Stomach (tissue), 9 donors: ENCODE measurements around the gene STIM1. TPM values are rescaled to one million over a fixed set of nuclear protein-coding genes. Genes with fewer than 3 reads are reported as not detected.
"Not testable (repeated sequence)": the region's sequence is repeated elsewhere in the genome, so short reads cannot be mapped to it uniquely, and the experiment has no call there.

ENCODE experiments used
- DNase-seq, 2 donors: peaks; one replicate each; pipeline versions ENCODE4 v3.0.0 to v3.0.0-alpha.2; 2013 to 2019
- H3K27ac ChIP-seq, 5 donors: fragments of 200-600 bp in 4 of 5; sonication (generic) in 4 of 5; one replicate each; pipeline ENCODE4 v1.5.1; 2013 to 2019; ENCODE audit warnings: mild to moderate bottlenecking in 1 of 5, moderate library complexity in 1 of 5
- H3K27me3 ChIP-seq, 3 donors: fragments of 200-600 bp; sonication (generic); one replicate each; pipeline ENCODE4 v1.5.1; 2017 to 2019; ENCODE audit warnings: mixed run types in 1 of 3
- H3K36me3 ChIP-seq, 4 donors: fragments of 200-600 bp; sonication (generic); 1 replicate in 3 of 4; 2 replicates in 1 of 4; pipeline ENCODE4 v1.5.1; 2016 to 2019
- H3K4me1 ChIP-seq, 4 donors: fragments of 200-600 bp; sonication (generic); one replicate each; pipeline ENCODE4 v1.5.1; 2016 to 2019
- H3K4me3 ChIP-seq, 4 donors: fragments of 200-600 bp; sonication (generic) in 3 of 4; one replicate each; pipeline ENCODE4 v1.5.1; 2016 to 2019; ENCODE audit warnings: mild to moderate bottlenecking in 1 of 4
- H3K9me3 ChIP-seq, 4 donors: fragments of 200-600 bp; sonication (generic); one replicate each; pipeline ENCODE4 v1.5.1; 2016 to 2019
- EP300 ChIP-seq: sonication (generic); formaldehyde crosslinking; IDR thresholded peaks from one replicate; pipeline ENCODE4 v1.6.1; 2017; ENCODE audit warnings: antibody characterized with exemption
- POLR2A ChIP-seq, 4 donors: fragments of 450-650 bp; IDR thresholded peaks; one replicate each; pipeline ENCODE4 v1.6.1; 2016; ENCODE audit warnings: antibody characterized with exemption in 4 of 4, control low read depth in 2 of 4, mild to moderate bottlenecking in 1 of 4, moderate library complexity in 1 of 4
- POLR2AphosphoS5 ChIP-seq, 3 donors: sonication (generic); formaldehyde crosslinking; IDR thresholded peaks; one replicate each; pipeline ENCODE4 v1.6.1; 2016; ENCODE audit warnings: antibody characterized with exemption in 3 of 3
- WGBS, 5 donors: extraction: QIAGEN DNeasy Blood & Tissue Kit in 3 of 5; methylation state at CpG; one replicate each; pipeline versions ENCODE4 v1.1.5 to v1.1.7; 2013 to 2018; 5-methylcytosine and 5-hydroxymethylcytosine counted together
- intact Hi-C: fragments of 100-400 bp; cut with DNase I; formaldehyde crosslinking; loops from one replicate; pipeline ENCODE4 v1.15.1; 2023; ENCODE audit warnings: low total_unique reads
- polyA plus RNA-seq, 3 donors: library from polyadenylated mRNA; stranded (reverse); fragments of 200-250 nt; gene quantifications; one replicate each; pipeline ENCODE4 v1.2.3, GENCODE V29; 2013
- total RNA-seq, 5 donors: library from RNA; depleted of rRNA; stranded (reverse); fragments of >200 nt; gene quantifications; one replicate each; pipeline versions ENCODE4 v1.1.0 to v1.2.3, GENCODE V29; 2014 to 2016
- TF ChIP-seq, protein P1 (sequence below), 7 experiments: fragments of 450-650 bp in 4 of 7; fragments of 200-600 bp in 3 of 7; sonication (generic) in 3 of 7; IDR thresholded peaks; one replicate each; pipeline ENCODE4 v1.5.1; 2016 to 2019; ENCODE audit warnings: antibody characterized with exemption in 7 of 7, control low read depth in 2 of 7, mild to moderate bottlenecking in 1 of 7
- donor health status: healthy with polysubstance abuse.
- donor health status: Bipolar disorder and iron deficiency.
- donor health status: healthy.

The STIM1 gene
- total and polyA plus RNA-seq, 8 donors = 8.7 to 70.7 (median 34.3) TPM

GRCh38 chr11:3995307-3995706, 139.8 kb downstream of the STIM1 start:
- H3K36me3 ChIP-seq = no peaks in the 10 kb centered on the region
- peaks cover 0 to 15% (median 2%) of the 10 kb centered on the region in 4 donors for H3K9me3 ChIP-seq
- no peak overlapping the region for H3K27ac ChIP-seq
- WGBS, 5 donors = 79 to 100% (median 95%) methylated on average over 1 of the region's 1 CpG
- TF ChIP-seq, protein P1, sequence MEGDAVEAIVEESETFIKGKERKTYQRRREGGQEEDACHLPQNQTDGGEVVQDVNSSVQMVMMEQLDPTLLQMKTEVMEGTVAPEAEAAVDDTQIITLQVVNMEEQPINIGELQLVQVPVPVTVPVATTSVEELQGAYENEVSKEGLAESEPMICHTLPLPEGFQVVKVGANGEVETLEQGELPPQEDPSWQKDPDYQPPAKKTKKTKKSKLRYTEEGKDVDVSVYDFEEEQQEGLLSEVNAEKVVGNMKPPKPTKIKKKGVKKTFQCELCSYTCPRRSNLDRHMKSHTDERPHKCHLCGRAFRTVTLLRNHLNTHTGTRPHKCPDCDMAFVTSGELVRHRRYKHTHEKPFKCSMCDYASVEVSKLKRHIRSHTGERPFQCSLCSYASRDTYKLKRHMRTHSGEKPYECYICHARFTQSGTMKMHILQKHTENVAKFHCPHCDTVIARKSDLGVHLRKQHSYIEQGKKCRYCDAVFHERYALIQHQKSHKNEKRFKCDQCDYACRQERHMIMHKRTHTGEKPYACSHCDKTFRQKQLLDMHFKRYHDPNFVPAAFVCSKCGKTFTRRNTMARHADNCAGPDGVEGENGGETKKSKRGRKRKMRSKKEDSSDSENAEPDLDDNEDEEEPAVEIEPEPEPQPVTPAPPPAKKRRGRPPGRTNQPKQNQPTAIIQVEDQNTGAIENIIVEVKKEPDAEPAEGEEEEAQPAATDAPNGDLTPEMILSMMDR (IDR thresholded peaks at IDR 0.05) = no peak
- TF ChIP-seq EP300 (no peak), POLR2AphosphoS5 (IDR thresholded peaks at IDR 0.05) (no peak), POLR2A (IDR thresholded peaks at IDR 0.05) (no peak)
- H3K4me3 ChIP-seq = no peak overlapping the region
- no peaks in the 10 kb centered on the region for H3K27me3 ChIP-seq
- H3K4me1 ChIP-seq = peaks cover 0 to 17% (median 6%) of the 10 kb centered on the region in 4 donors
- no peak for DNase-seq
- intact Hi-C loops = no loop called here

DNA sequence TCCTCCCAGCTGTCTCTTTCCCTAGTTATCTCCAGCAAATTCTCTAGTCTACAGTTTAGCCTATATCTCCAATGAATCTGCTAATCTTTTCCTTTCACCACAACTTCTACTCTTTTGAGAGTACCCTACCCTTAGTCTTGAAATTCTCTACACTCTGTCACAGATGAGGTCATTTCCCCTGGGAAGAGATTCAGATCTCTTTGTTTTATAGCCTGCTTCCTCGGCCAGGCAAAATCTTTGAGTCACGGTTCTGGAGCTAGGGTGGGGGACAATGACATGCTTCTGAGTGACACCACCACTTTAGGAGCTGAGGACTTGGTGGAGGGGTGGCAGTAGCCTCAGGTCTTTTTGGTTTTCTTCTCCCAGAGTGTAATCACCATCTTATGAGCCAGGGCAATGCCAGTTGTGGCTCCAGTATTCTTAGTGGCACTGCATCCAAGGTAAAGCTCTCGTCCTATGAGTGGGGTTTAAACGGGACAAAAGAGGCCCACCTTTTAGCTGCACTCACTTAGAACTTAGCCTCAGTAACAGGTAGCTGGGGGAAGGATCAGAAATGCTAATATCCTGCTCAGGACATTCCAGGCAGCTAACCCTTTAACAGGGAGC, 140.6 kb downstream of the STIM1 start:
- H3K4me1 ChIP-seq = peaks cover 0 to 17% (median 6%) of the 10 kb centered on the region in 4 donors
- H3K9me3 ChIP-seq = peaks cover 0 to 15% (median 2%) of the 10 kb centered on the region in 4 donors
- peak in 1 of 2 donors; percentile 31 for DNase-seq
- H3K27ac ChIP-seq = no peak overlapping the region
- no peak overlapping the region for H3K4me3 ChIP-seq
- no peaks in the 10 kb centered on the region for H3K27me3 ChIP-seq
- WGBS, 5 donors = 66 to 70% (median 67%) methylated on average over 4 of the region's 4 CpGs
- intact Hi-C loops = no loop called here
- no peaks in the 10 kb centered on the region for H3K36me3 ChIP-seq
- no peak for TF ChIP-seq POLR2AphosphoS5 (IDR thresholded peaks at IDR 0.05)
- no peak for TF ChIP-seq POLR2A (IDR thresholded peaks at IDR 0.05)

DNA sequence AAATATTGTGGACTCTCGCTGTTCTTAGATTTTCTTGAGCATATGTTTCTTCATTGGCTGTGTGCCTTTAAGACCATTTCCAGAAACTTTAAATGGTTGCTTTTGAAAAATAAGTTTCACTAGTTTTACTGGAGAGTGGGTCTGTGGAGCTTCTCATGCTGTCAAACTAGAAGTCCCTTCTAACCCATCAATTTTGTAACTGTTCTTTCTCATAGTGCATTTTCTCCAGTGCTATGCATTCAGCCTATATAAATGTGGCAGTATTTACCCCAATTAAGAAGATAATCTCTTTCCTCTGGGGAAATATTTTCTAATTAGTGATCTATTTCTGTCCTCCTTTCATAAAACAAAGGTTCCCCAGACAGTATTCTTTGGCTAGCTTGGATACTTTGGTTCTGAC, 141.2 kb downstream of the STIM1 start:
- WGBS, 5 donors = 83 to 100% (median 91%) methylated on average over 1 of the region's 1 CpG
- intact Hi-C loops = no loop called here
- peaks cover 0 to 15% (median 2%) of the 10 kb centered on the region in 4 donors for H3K9me3 ChIP-seq

GRCh38 chr11:4004753-4005152, 149.3 kb downstream of the STIM1 start:
- DNase-seq, intact Hi-C loops, H3K9me3 ChIP-seq, H3K4me1 ChIP-seq, H3K4me3 ChIP-seq, H3K27ac ChIP-seq, H3K27me3 ChIP-seq, H3K36me3 ChIP-seq: not testable (repeated sequence)
- 100% methylated on average over 1 of the region's 1 CpG; no CpG with 5 or more reads in 2 of the 5 donors for WGBS, 5 donors

More for the DNA sequence above, 141.2 kb downstream of the STIM1 start:
- DNase-seq = peak in 1 of 2 donors; percentile 38
- H3K36me3 ChIP-seq = no peaks in the 10 kb centered on the region
- no peaks in the 10 kb centered on the region for H3K27me3 ChIP-seq
- H3K4me3 ChIP-seq = no peak overlapping the region
- H3K27ac ChIP-seq = no peak overlapping the region
- H3K4me1 ChIP-seq = peaks cover 0 to 17% (median 6%) of the 10 kb centered on the region in 4 donors
- TF ChIP-seq POLR2A (IDR thresholded peaks at IDR 0.05) = no peak
- TF ChIP-seq, protein P1 (IDR thresholded peaks at IDR 0.05) = no peak
- TF ChIP-seq EP300 = no peak
- TF ChIP-seq POLR2AphosphoS5 (IDR thresholded peaks at IDR 0.05) = no peak

DNA sequence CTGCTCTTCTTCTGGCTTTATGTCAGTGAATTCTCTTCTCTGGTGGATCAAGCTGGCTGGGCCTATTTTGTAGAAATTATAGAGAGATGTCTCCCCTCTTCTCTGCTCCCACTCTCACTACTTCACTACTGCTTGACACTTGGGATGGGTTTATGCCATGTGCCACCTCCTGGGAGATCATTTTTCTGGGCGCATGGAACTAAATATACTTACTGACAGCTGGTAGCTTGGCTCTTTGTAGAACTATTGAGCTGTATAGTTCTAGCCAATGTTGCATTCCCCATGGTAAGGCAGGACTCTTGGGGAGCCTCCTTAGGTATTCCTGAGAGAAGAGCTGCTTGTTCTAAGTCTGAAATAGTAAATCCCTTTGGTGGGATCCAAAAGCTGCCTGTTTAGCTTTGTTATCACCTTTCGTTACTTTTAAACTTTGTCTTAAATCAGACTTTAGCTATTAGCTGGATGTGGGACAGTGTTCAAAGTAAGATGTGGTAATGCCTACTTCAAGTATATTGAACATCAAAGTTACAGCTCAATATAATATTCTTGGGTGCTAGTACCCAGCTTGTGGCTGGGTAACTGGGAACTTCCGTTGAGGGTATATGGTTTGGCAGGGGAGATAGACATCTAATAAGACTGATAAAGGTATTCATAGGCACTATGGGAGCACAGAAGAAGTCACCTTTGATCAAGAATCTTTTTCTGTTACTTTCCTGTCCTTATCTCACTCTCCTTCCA, 151.6 kb downstream of the STIM1 start:
- no peak overlapping the region for H3K4me3 ChIP-seq
- TF ChIP-seq EP300 (no peak), POLR2AphosphoS5 (IDR thresholded peaks at IDR 0.05) (no peak)
- TF ChIP-seq, protein P1 (IDR thresholded peaks at IDR 0.05) = no peak
- WGBS, 5 donors = 70 to 84% (median 74%) methylated on average over 3 of the region's 3 CpGs
- intact Hi-C loops = no loop called here
- no peaks in the 10 kb centered on the region for H3K36me3 ChIP-seq
- no peak overlapping the region for H3K27ac ChIP-seq
- H3K4me1 ChIP-seq = peaks cover 0 to 7% (median 0%) of the 10 kb centered on the region in 4 donors
- H3K9me3 ChIP-seq = no peaks in the 10 kb centered on the region
- no peaks in the 10 kb centered on the region for H3K27me3 ChIP-seq
- DNase-seq = no peak
